SK-N-SH treated with all-trans-retinoic acid at 6 μM for 48 hours (cell line): Measurements from ENCODE around the gene ARAP3.
A peak's percentile ranks its signal among the peaks of the same experiment; 100 is the strongest.

ENCODE experiments used
- ATAC-seq: fragments of 200-7000 bp; cut with Tn5 transposase; 3 replicates; pipeline ENCODE4 v1.9.1; 2020; ENCODE audit warnings: mild to moderate bottlenecking, moderate library complexity
- BACH2 ChIP-seq: fragments of 250-450 bp; sonication (Bioruptor Pico); IDR thresholded peaks from 2 replicates; pipeline ENCODE4 v1.9.0; 2021; ENCODE audit warnings: mild to moderate bottlenecking, borderline replicate concordance
- CSDC2 ChIP-seq: fragments of 250-450 bp; sonication (Bioruptor Pico); IDR thresholded peaks from 2 replicates; pipeline ENCODE4 v1.5.0; 2020; ENCODE audit warnings: mild to moderate bottlenecking, moderate library complexity
- ESRRG ChIP-seq: fragments of 250-450 bp; sonication (Bioruptor Pico); IDR thresholded peaks from 2 replicates; pipeline ENCODE4 v1.6.1; 2021; ENCODE audit warnings: mild to moderate bottlenecking
- GLIS3 ChIP-seq: fragments of 250-450 bp; sonication (Bioruptor Pico); IDR thresholded peaks from 2 replicates; pipeline ENCODE4 v1.5.0; 2020; ENCODE audit warnings: mild to moderate bottlenecking, moderate library complexity
- ISL1 ChIP-seq: fragments of 250-450 bp; sonication (Bioruptor Pico); IDR thresholded peaks from 2 replicates; pipeline ENCODE4 v2.1.2; 2022; ENCODE audit warnings: mild to moderate bottlenecking, moderate library complexity
- OSR1 ChIP-seq: fragments of 250-450 bp; sonication (Bioruptor Pico); IDR thresholded peaks from 2 replicates; pipeline ENCODE4 v1.8.0; 2022; ENCODE audit warnings: moderate library complexity, mild to moderate bottlenecking, inconsistent platforms
- PPARA ChIP-seq: fragments of 250-450 bp; sonication (Bioruptor Pico); IDR thresholded peaks from 2 replicates; pipeline ENCODE4 v1.5.0; 2020; ENCODE audit warnings: mild to moderate bottlenecking, borderline replicate concordance
- RARB ChIP-seq: fragments of 250-450 bp; sonication (Bioruptor Pico); IDR thresholded peaks from 2 replicates; pipeline ENCODE4 v1.8.0; 2021; ENCODE audit warnings: mild to moderate bottlenecking, moderate library complexity
- SNAI2 ChIP-seq: fragments of 250-450 bp; sonication (Bioruptor Pico); IDR thresholded peaks from 2 replicates; pipeline ENCODE4 v1.5.0; 2020; ENCODE audit warnings: mild to moderate bottlenecking, moderate library complexity
- TCF4 ChIP-seq: fragments of 250-450 bp; sonication (Bioruptor Pico); IDR thresholded peaks from 2 replicates; pipeline ENCODE4 v1.8.0; 2021; ENCODE audit warnings: mild to moderate bottlenecking, moderate library complexity, borderline replicate concordance
- TOX ChIP-seq: fragments of 250-450 bp; sonication (Bioruptor Pico); IDR thresholded peaks from 2 replicates; pipeline ENCODE4 v1.8.0; 2021; ENCODE audit warnings: mild to moderate bottlenecking, moderate library complexity, borderline replicate concordance
- ZC3H10 ChIP-seq: fragments of 250-450 bp; sonication (Bioruptor Pico); IDR thresholded peaks from 2 replicates; pipeline ENCODE4 v1.5.1; 2021; ENCODE audit warnings: mild to moderate bottlenecking, moderate library complexity
- ZFP3 ChIP-seq: fragments of 250-450 bp; sonication (Bioruptor Pico); IDR thresholded peaks from 2 replicates; pipeline ENCODE4 v1.5.0; 2020; ENCODE audit warnings: mild to moderate bottlenecking, moderate library complexity
- ZFP30 ChIP-seq: fragments of 450-650 bp; formaldehyde crosslinking; IDR thresholded peaks from 2 replicates; pipeline ENCODE4 v1.5.0; 2022; ENCODE audit warnings: mild to moderate bottlenecking, moderate library complexity
- ZNF70 ChIP-seq: fragments of 450-650 bp; formaldehyde crosslinking; IDR thresholded peaks from 2 replicates; pipeline ENCODE4 v1.5.0; 2020; ENCODE audit warnings: mild to moderate bottlenecking, moderate library complexity
- ZNF8 ChIP-seq: fragments of 450-650 bp; formaldehyde crosslinking; IDR thresholded peaks from 2 replicates; pipeline ENCODE4 v1.5.0; 2020; ENCODE audit warnings: mild to moderate bottlenecking, moderate library complexity
- TF ChIP-seq, protein P1 (sequence below): fragments of 250-450 bp; sonication (Bioruptor Pico); IDR thresholded peaks from 2 replicates; pipeline ENCODE4 v1.5.1; 2021; ENCODE audit warnings: mild to moderate bottlenecking, moderate library complexity
- TF ChIP-seq, protein P2 (sequence below): fragments of 250-450 bp; sonication (Bioruptor Pico); IDR thresholded peaks from 2 replicates; pipeline ENCODE4 v1.5.1; 2020; ENCODE audit warnings: low read depth, mild to moderate bottlenecking, moderate library complexity
- TF ChIP-seq, protein P3 (sequence below): fragments of 250-450 bp; sonication (Bioruptor Pico); IDR thresholded peaks from 2 replicates; pipeline ENCODE4 v1.5.0; 2020; ENCODE audit warnings: mild to moderate bottlenecking, moderate library complexity
- TF ChIP-seq, protein P4 (sequence below): fragments of 250-450 bp; sonication (Bioruptor Pico); IDR thresholded peaks from 2 replicates; pipeline ENCODE4 v1.8.0; 2020; ENCODE audit warnings: mild to moderate bottlenecking, moderate library complexity, borderline replicate concordance

Gene ARAP3

DNA sequence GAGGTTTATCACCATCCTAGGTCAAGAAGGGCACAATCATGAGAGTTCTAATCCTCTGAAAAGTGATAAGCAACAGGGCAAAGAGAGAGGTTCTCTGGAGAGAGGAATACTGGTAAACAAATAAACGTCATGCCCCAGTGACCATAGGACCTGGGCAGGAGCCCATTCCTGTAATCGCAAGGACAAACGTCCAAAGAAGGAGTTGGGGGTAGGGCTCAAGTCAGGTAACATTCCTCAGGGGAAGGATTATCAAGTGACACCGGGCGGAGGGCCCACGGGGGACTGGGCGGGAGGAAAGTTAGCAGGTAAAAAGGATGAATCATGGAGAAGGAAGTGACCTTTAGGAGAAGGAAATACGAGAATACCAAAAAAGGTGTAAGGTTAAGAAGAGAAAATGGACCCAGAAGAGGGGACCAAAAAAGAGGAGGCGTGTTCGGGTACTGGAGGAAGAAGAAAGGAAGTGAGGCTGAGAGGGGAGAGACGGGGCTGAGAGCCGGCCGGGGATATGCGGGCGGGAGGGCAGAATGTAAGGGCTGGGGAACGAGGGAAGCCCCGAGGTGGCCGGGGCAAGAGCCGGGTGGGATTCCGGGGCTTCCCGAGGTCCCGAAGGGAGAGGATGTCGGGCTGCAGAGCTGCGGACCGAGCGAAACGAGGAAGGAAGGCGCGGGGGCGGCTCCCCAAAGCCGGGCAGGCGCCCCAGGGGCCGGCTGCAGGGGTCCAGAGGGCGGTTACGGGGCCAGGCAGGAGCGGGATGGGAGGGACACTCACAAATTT is 63.8 kb downstream of the ARAP3 start:
- peak; percentile 55 for ATAC-seq
- TF ChIP-seq BACH2 (CRISPR knock-in tag) (no peak), ESRRG (CRISPR knock-in tag) (no peak), ZNF8 (CRISPR knock-in tag) (no peak), ISL1 (CRISPR knock-in tag) (no peak), ZC3H10 (CRISPR knock-in tag) (no peak), ZFP30 (CRISPR knock-in tag) (no peak), RARB (CRISPR knock-in tag) (no peak), TCF4 (no peak), GLIS3 (CRISPR knock-in tag) (no peak)
- TF ChIP-seq, protein P1, sequence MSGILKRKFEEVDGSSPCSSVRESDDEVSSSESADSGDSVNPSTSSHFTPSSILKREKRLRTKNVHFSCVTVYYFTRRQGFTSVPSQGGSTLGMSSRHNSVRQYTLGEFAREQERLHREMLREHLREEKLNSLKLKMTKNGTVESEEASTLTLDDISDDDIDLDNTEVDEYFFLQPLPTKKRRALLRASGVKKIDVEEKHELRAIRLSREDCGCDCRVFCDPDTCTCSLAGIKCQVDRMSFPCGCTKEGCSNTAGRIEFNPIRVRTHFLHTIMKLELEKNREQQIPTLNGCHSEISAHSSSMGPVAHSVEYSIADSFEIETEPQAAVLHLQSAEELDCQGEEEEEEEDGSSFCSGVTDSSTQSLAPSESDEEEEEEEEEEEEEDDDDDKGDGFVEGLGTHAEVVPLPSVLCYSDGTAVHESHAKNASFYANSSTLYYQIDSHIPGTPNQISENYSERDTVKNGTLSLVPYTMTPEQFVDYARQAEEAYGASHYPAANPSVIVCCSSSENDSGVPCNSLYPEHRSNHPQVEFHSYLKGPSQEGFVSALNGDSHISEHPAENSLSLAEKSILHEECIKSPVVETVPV (CRISPR knock-in tag), result no peak
- TF ChIP-seq, protein P2, sequence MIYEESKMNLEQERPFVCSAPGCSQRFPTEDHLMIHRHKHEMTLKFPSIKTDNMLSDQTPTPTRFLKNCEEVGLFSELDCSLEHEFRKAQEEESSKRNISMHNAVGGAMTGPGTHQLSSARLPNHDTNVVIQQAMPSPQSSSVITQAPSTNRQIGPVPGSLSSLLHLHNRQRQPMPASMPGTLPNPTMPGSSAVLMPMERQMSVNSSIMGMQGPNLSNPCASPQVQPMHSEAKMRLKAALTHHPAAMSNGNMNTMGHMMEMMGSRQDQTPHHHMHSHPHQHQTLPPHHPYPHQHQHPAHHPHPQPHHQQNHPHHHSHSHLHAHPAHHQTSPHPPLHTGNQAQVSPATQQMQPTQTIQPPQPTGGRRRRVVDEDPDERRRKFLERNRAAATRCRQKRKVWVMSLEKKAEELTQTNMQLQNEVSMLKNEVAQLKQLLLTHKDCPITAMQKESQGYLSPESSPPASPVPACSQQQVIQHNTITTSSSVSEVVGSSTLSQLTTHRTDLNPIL (CRISPR knock-in tag), result no peak
- TF ChIP-seq, all 23 proteins: peak for 0

DNA sequence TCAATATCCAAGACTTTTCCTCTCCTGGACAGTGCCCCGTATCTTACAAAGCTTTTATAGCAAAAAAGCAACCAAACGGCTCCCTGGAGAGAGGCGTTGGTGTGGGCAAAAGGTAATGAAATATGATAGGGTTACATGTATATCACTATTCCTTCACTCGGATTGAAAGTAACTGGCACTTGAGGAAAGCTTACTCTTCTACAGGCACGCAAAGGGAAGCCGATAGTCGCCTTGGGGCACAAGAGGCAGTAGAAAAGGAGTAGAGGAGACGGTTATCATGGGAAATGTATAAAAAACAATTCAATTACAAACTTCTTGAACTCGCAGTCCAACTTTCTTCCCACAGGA is 64.4 kb downstream of the ARAP3 start:
- ATAC-seq, result no peak
- no peak for TF ChIP-seq OSR1 (CRISPR knock-in tag)
- no peak for TF ChIP-seq GLIS3 (CRISPR knock-in tag)
- no peak for TF ChIP-seq TOX (CRISPR knock-in tag)
- TF ChIP-seq CSDC2, result no peak
- TF ChIP-seq, protein P3, sequence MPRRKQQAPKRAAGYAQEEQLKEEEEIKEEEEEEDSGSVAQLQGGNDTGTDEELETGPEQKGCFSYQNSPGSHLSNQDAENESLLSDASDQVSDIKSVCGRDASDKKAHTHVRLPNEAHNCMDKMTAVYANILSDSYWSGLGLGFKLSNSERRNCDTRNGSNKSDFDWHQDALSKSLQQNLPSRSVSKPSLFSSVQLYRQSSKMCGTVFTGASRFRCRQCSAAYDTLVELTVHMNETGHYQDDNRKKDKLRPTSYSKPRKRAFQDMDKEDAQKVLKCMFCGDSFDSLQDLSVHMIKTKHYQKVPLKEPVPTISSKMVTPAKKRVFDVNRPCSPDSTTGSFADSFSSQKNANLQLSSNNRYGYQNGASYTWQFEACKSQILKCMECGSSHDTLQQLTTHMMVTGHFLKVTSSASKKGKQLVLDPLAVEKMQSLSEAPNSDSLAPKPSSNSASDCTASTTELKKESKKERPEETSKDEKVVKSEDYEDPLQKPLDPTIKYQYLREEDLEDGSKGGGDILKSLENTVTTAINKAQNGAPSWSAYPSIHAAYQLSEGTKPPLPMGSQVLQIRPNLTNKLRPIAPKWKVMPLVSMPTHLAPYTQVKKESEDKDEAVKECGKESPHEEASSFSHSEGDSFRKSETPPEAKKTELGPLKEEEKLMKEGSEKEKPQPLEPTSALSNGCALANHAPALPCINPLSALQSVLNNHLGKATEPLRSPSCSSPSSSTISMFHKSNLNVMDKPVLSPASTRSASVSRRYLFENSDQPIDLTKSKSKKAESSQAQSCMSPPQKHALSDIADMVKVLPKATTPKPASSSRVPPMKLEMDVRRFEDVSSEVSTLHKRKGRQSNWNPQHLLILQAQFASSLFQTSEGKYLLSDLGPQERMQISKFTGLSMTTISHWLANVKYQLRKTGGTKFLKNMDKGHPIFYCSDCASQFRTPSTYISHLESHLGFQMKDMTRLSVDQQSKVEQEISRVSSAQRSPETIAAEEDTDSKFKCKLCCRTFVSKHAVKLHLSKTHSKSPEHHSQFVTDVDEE, result no peak
- TF ChIP-seq ISL1 (CRISPR knock-in tag), result no peak
- TF ChIP-seq ZC3H10 (CRISPR knock-in tag), result no peak
- TF ChIP-seq SNAI2, result no peak
- TF ChIP-seq, protein P1 (CRISPR knock-in tag), result no peak
- no peak for TF ChIP-seq ZNF70
- no peak for TF ChIP-seq ZNF8 (CRISPR knock-in tag)
- TF ChIP-seq ESRRG (CRISPR knock-in tag), result no peak
- TF ChIP-seq RARB (CRISPR knock-in tag), result no peak
- TF ChIP-seq ZFP3 (CRISPR knock-in tag), result no peak
- TF ChIP-seq, protein P2 (CRISPR knock-in tag), result no peak

DNA sequence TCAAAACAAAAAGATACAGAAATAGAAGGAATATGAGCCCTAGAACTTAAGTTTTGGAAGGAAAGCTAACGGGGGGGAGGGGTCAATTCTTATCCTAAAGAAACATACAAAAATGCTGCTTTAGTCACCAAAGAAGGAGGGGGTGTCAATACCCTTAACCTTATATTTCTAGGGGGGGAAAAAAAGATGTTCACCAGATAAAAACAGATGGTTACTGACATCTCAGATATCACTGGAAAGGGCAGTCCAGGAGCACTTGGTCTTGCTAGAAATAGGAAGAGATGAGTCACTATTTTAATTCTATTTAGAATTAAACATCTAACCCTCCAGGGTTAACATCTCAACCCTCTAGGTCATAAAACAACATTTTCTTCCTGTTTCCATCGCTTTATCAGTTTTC is 64.9 kb downstream of the ARAP3 start:
- ATAC-seq, result no peak
- no peak for TF ChIP-seq CSDC2
- TF ChIP-seq ZFP3 (CRISPR knock-in tag), result no peak
- no peak for TF ChIP-seq OSR1 (CRISPR knock-in tag)
- no peak for TF ChIP-seq BACH2 (CRISPR knock-in tag)
- no peak for TF ChIP-seq TCF4
- TF ChIP-seq, all 23 proteins: peak for 0

DNA sequence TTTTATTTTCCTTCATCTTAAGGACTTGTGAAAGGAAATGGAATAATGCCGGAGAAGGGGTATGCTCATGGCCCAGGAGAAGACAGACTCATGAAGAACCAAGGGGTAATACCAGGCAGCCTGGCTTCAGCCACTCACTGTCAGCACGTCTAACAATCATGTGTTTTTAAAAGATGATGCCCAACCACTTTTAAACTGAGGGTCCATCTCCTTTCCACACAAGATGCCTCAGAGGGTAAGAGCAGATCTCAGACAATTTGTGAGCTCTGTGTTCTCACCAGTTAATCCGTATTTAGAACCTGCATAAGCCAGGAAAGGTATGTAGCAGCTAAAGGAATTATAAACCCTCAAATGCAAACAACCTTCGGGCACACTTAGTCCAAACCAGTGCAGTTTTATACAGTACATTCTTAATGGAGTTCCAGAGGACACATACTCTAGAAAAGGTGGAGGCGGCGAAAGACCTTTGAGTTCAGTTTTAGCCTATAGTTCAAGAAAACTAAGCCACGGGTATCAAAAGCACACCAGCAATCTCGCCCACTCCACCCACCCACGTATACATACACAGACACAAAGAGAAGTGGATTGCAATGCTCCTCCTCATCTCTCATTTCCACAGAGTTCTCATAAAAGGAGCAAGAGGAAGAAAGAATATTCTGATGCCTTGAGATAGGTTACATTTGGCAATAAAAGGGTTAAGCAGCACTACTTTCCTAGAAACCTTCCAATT is 65.9 kb downstream of the ARAP3 start:
- ATAC-seq, result no peak
- TF ChIP-seq ZFP30 (CRISPR knock-in tag) (no peak), ISL1 (CRISPR knock-in tag) (no peak), PPARA (CRISPR knock-in tag) (no peak), CSDC2 (no peak), TCF4 (no peak), OSR1 (CRISPR knock-in tag) (no peak), SNAI2 (no peak), GLIS3 (CRISPR knock-in tag) (no peak), ZNF8 (CRISPR knock-in tag) (no peak), ZC3H10 (CRISPR knock-in tag) (no peak), RARB (CRISPR knock-in tag) (no peak)
- TF ChIP-seq, protein P4, sequence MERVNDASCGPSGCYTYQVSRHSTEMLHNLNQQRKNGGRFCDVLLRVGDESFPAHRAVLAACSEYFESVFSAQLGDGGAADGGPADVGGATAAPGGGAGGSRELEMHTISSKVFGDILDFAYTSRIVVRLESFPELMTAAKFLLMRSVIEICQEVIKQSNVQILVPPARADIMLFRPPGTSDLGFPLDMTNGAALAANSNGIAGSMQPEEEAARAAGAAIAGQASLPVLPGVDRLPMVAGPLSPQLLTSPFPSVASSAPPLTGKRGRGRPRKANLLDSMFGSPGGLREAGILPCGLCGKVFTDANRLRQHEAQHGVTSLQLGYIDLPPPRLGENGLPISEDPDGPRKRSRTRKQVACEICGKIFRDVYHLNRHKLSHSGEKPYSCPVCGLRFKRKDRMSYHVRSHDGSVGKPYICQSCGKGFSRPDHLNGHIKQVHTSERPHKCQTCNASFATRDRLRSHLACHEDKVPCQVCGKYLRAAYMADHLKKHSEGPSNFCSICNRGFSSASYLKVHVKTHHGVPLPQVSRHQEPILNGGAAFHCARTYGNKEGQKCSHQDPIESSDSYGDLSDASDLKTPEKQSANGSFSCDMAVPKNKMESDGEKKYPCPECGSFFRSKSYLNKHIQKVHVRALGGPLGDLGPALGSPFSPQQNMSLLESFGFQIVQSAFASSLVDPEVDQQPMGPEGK (CRISPR knock-in tag), result no peak
- TF ChIP-seq, protein P1 (CRISPR knock-in tag), result no peak
- TF ChIP-seq, all 23 proteins: peak for 0
